GM11168 (cell line): Measurements from ENCODE around the gene B3GALT6.

Source experiments
- in situ Hi-C: fragments of 300-500 bp; cut with MboI; formaldehyde crosslinking; loops from one replicate; pipeline ENCODE4 v1.12.0; 2022; ENCODE audit warnings: low sequenced_read_pairs; ENCODE audit not compliant: unreplicated experiment

B3GALT6 gene

DNA sequence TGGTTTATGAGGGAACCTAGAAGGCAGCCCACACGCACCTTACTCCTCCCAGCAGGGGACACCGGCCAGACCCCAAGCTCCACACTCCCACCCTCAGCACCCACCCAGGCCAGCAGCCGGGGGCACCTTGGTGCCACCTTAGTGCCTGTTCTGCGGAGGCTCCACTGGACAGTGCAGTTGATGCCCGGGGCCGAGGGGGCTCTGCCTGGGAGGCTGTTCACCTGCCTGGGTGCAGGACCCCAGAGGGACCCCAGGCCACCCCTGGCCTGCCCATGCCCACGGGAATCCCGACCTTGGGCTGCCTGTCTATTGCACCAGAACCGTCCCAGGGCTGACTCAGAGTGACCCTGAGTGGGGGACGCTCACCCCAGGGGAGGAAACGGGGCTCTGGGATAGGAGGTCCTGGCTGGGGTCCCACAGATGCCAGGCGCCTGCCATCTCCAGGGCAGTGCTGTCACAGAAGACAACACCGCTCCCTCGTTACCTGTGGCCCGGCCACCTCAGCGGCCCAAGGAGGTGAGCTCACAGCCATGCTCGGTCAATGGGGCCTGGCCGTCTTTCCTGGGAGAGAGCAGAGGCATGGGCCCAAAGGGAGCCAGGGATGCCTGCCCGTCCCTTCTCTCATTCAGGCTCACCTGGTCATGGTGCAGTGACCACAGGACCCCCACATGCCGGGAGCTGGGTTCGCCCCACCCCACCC is 48.9 kb downstream of the B3GALT6 start:
- in situ Hi-C loops = no loop called here

DNA sequence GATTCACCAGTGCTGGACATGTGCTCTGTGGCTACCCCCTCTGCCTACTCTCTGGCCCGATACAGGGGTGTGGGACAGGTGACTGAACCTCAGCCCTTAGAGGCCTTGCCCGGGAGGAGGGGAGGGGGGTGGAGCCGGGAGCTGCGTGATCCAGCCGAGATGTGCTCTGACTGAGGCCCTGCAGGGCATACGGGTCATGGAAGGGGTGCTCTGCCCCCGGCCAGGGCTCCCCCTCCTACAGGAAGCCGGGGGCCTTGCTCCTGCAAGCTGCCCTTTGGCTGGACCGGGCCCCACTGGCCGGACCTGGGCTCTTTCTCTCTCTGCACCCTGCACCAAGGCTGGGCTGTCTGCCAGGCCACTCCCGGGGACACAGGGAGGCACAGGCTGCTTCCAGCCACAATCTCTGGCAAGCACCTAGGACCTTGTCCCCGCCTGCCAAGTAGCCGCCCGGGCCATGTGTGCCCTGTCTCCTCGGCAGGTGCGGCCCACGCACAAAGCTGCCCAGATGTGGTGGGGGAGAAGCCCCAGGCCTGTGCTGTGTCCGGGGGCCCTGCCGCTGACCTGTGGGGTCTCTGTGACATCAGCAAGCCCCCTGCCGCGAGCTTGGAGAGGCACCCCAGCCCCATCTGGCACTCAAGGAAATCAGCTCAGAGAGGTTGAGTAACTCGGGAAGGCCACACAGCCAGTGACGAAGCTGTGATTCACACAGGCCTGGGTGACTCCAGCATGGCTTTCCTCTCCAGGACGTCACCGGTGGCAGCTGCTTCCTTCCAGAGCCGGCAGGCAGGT is 49.7 kb downstream of the B3GALT6 start:
- in situ Hi-C loops = no loop called here

DNA sequence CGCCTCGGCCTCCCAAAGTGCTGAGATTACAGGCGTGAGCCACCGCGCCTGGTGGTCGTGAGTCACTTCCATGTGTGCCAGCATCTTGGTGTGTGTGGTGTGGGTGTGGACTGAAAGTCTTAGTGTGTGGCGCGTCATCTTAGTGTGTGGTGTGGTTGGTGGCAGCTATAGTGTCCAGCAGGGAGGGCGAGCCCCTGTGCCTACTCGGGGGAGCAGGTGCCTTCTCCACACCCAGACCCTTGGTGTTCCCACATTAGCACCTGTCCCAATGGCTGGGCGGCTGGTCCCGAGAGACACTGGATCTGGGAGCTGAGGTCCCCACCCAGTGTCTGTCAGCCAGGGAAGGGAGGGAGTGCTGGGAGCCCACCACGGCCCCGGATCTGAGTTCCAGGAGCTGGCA is 51.0 kb downstream of the B3GALT6 start:
- in situ Hi-C loops = no loop called here

DNA sequence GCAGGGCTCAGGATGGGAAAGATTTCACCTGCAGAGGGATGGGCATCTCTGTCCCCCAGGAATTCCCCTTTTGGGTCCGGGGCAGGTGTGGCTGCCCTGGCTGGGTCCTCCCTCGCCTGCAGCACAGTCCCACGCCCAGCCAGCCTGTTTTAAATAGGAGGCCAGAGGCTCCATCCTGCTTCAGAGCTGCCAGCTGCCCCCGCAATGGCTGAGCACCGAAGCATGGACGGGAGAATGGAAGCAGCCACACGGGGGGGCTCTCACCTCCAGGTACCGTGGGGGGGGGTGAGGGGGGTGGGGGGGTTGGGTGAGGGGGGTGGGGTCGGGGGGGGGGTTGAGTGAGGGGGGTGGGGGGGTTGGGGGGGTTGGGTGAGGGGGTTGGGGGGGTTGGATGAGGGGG is 51.8 kb downstream of the B3GALT6 start:
- in situ Hi-C loops = no loop called here
